GM12878 (cell line): ENCODE results near the gene NRXN3. TPM values are rescaled to one million over a fixed set of nuclear protein-coding genes. Genes with fewer than 3 reads are reported as not detected.

Experiments
- ATAC-seq: fragments of 200-7000 bp; cut with Tn5 transposase; 3 replicates; pipeline ENCODE4 v1.9.1; 2020; ENCODE audit warnings: mild to moderate bottlenecking, moderate library complexity
- BruUV-seq: library from RNA; stranded (reverse); fragments of 400-500 nt; replicated peaks from 2 replicates; lab custom pipeline; 2021; lab: Mats Ljungman, UMichigan
- CTCF ChIA-PET: fragments of 300-600 bp; sonication (Branson Sonifier 250); formaldehyde crosslinking; extraction: SDS; loops from one replicate; lab custom pipeline; 2021; ENCODE audit warnings: inconsistent platforms; lab: Yijun Ruan, JAX
- POLR2A ChIA-PET: fragments of 350-600 bp; formaldehyde crosslinking; extraction: SDS; loops from one replicate; lab custom pipeline; 2021; ENCODE audit warnings: inconsistent platforms; lab: Charles Lee
- RAD21 ChIA-PET: fragments of 300-600 bp; sonication (Branson Sonifier 250); formaldehyde crosslinking; loops from one replicate; lab custom pipeline; 2023; ENCODE audit warnings: antibody characterized with exemption; ENCODE audit not compliant: unreplicated experiment; lab: Charles Lee
- SMC1A ChIA-PET: fragments of 300-600 bp; sonication (Branson Sonifier 250); formaldehyde crosslinking; loops from one replicate; lab custom pipeline; 2023; ENCODE audit not compliant: unreplicated experiment, uncharacterized antibody; lab: Charles Lee
- DNase-seq: peaks from one replicate; pipeline ENCODE4 v3.0.0-alpha.2; 2011; ENCODE audit warnings: low read depth, low spot score
- FAIRE-seq: peaks from 3 replicates; lab custom pipeline; 2011; peaks lifted over from hg19 to GRCh38; lab: Jason Lieb, UNC
- H2AFZ ChIP-seq: 2 replicates; pipeline ENCODE4 v1.6.0; 2011; ENCODE audit warnings: low read depth, low read length, control low read depth; ENCODE audit not compliant: control insufficient read depth
- H3K27ac ChIP-seq: 2 replicates; pipeline ENCODE4 v1.5.1; 2011; ENCODE audit warnings: control low read depth; ENCODE audit not compliant: control insufficient read depth, insufficient read depth
- H3K27me3 ChIP-seq, 2 experiments: replicated peaks in 1 of 2; 2 replicates each; pipeline versions ENCODE4 v1.6.0 to v1.6.1; 2011; ENCODE audit warnings: low read length in 1 of 2; ENCODE audit not compliant: control insufficient read depth in 2 of 2, insufficient read depth in 2 of 2
- H3K36me3 ChIP-seq, 2 experiments: 2 replicates each; pipeline ENCODE4 v1.5.1; 2011; ENCODE audit warnings: low read length in 1 of 2; ENCODE audit not compliant: control insufficient read depth in 2 of 2, insufficient read depth in 2 of 2
- H3K4me1 ChIP-seq: 2 replicates; pipeline ENCODE4 v1.6.1; 2011; ENCODE audit warnings: mild to moderate bottlenecking, low read length, moderate library complexity, mixed read lengths; ENCODE audit not compliant: control insufficient read depth, insufficient read depth
- H3K4me2 ChIP-seq: 2 replicates; pipeline ENCODE4 v1.6.0; 2011; ENCODE audit warnings: control low read depth; ENCODE audit not compliant: control insufficient read depth, insufficient read depth
- H3K4me3 ChIP-seq: fragments of 200-600 bp; sonication (generic); 2 replicates; pipeline ENCODE4 v1.5.1; 2016
- H3K79me2 ChIP-seq: 2 replicates; pipeline ENCODE4 v1.6.0; 2011; ENCODE audit warnings: low read length; ENCODE audit not compliant: control insufficient read depth, insufficient read depth
- H3K9ac ChIP-seq: 2 replicates; pipeline ENCODE4 v1.8.0; 2011; ENCODE audit warnings: low read length, control low read depth, mixed read lengths; ENCODE audit not compliant: control insufficient read depth, insufficient read depth
- H3K9me3 ChIP-seq: replicated peaks from 3 replicates; pipeline ENCODE4 v1.5.1; 2011; ENCODE audit warnings: mild to moderate bottlenecking, low read length; ENCODE audit not compliant: control insufficient read depth, insufficient read depth
- H4K20me1 ChIP-seq: 2 replicates; pipeline ENCODE4 v1.6.0; 2011; ENCODE audit not compliant: control insufficient read depth, insufficient read depth
- BACH1 ChIP-seq: fragments of 450-650 bp; IDR thresholded peaks from 2 replicates; pipeline ENCODE4 v1.6.1; 2017; ENCODE audit warnings: mild to moderate bottlenecking, borderline replicate concordance
- CHD2 ChIP-seq: IDR thresholded peaks from 2 replicates; pipeline ENCODE4 v1.6.1; 2011; ENCODE audit warnings: low read depth, low read length, improper control_type of control experiment, borderline replicate concordance
- KAT2A ChIP-seq: conservative IDR thresholded peaks from 2 replicates; pipeline ENCODE4 v1.6.1; 2011; ENCODE audit warnings: low read depth, low read length; ENCODE audit not compliant: control insufficient read depth
- MTA3 ChIP-seq: IDR thresholded peaks from 2 replicates; pipeline ENCODE4 v1.6.1; 2012; ENCODE audit warnings: low read length, inconsistent platforms, borderline replicate concordance
- NFXL1 ChIP-seq: fragments of 450-650 bp; IDR thresholded peaks from 2 replicates; pipeline ENCODE4 v1.6.1; 2017; ENCODE audit warnings: antibody characterized with exemption, mild to moderate bottlenecking, borderline replicate concordance
- NR2F1 ChIP-seq: fragments of 450-650 bp; conservative IDR thresholded peaks from 2 replicates; pipeline ENCODE4 v1.6.1; 2017; ENCODE audit warnings: mild to moderate bottlenecking
- ZNF274 ChIP-seq: IDR thresholded peaks from one replicate; pipeline ENCODE4 v1.8.0; 2011; ENCODE audit not compliant: insufficient read length, insufficient read depth
- ZNF384 ChIP-seq: IDR thresholded peaks from 2 replicates; pipeline ENCODE4 v1.6.1; 2012; ENCODE audit warnings: low read depth, mild to moderate bottlenecking, low read length, improper control_type of control experiment, borderline replicate concordance
- WGBS: methylation state at CpG from one replicate; pipeline ENCODE4 v1.1.6; 2016; ENCODE audit warnings: low lambda C conversion rate; ENCODE audit not compliant: insufficient replicate concordance, insufficient coverage; ENCODE audit errors: missing lambda C conversion rate; 5-methylcytosine and 5-hydroxymethylcytosine counted together
- in situ Hi-C: fragments of 300-500 bp; cut with MboI; formaldehyde crosslinking; loops from 9 replicates; pipeline ENCODE4 v1.14.3; 2018; ENCODE audit warnings: mixed read lengths
- intact Hi-C: fragments of 100-400 bp; cut with micrococcal nuclease; formaldehyde crosslinking; loops from one replicate; pipeline ENCODE4 v1.14.2; 2022; ENCODE audit not compliant: unreplicated experiment
- polyA plus RNA-seq, 11 experiments: library from polyadenylated mRNA; depleted of rRNA in 4 of 11; unstranded in 6 of 11; stranded (reverse) in 5 of 11; fragments of >200 nt; fragmentation: Nextera tagmentation in 4 of 11; fragmentation: Illumina TruSeq in 1 of 11; extraction: Ambion mirVana in 4 of 11; extraction: Trizol in 1 of 11; gene quantifications; 1 replicate in 1 of 11; 2 replicates in 10 of 11; pipeline versions ENCODE4 v1.2.1 to v1.2.3, GENCODE V29; 2011 to 2016; ENCODE audit warnings: inconsistent platforms in 2 of 11, missing spikeins in 2 of 11, low read depth in 1 of 11
- total RNA-seq, 4 experiments: library from RNA; depleted of rRNA in 3 of 4; stranded (reverse); fragments of >200 nt in 3 of 4; fragmentation: Illumina TruSeq in 1 of 4; extraction: Trizol in 1 of 4; gene quantifications; 2 replicates each; pipeline versions ENCODE4 v1.2.1 to v1.2.3, GENCODE V29; 2013 to 2021
- TF ChIP-seq, protein P1 (sequence below): IDR thresholded peaks from 2 replicates; pipeline ENCODE4 v1.6.1; 2011; ENCODE audit warnings: mild to moderate bottlenecking, low read depth, low read length, moderate library complexity; ENCODE audit not compliant: insufficient replicate concordance
- TF ChIP-seq, protein P2 (sequence below): fragments of 450-650 bp; IDR thresholded peaks from 2 replicates; pipeline ENCODE4 v1.6.1; 2018; ENCODE audit warnings: mild to moderate bottlenecking, low read depth, moderate library complexity; ENCODE audit not compliant: partially characterized antibody
- TF ChIP-seq, protein P3 (sequence below): fragments of 150-350 bp; IDR thresholded peaks from 2 replicates; pipeline ENCODE4 v1.6.1; 2014; ENCODE audit warnings: mild to moderate bottlenecking, low read depth, low read length

Gene NRXN3
- total and polyA plus RNA-seq, 10 of the 15 experiments (the other 5 are each of a cell fraction or from before 2014, with no cell fraction given) = 0.52 to 3.3 (median 1.4) TPM

DNA sequence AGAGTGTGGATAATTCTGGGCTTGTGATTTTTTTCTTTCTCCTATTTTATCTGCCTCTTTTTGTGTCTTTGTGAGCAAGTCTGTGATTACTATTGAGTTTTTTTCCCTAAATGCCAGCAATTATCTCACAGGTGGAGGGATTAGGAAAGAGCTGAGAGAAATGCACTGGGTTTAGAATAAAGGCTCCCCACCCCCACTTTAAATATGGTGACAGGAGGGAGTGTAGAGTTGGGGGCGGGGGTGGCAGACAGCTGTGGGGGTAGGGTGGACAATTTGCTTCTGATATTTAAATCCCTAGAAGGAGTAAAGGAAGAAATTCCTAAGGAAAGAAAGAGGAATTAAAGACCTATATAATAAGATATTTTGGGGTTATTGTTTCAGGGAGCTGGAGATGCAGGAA, 145.9 kb downstream of the NRXN3 start:
- SMC1A ChIA-PET = interaction anchor here (1.1 kb wide), 1 partner anchor 14 kb away, joined by 3 read pairs; no protein-coding TSS in a partner anchor
- no peak for TF ChIP-seq ZNF384
- TF ChIP-seq NFXL1 = no peak
- TF ChIP-seq, protein P1, sequence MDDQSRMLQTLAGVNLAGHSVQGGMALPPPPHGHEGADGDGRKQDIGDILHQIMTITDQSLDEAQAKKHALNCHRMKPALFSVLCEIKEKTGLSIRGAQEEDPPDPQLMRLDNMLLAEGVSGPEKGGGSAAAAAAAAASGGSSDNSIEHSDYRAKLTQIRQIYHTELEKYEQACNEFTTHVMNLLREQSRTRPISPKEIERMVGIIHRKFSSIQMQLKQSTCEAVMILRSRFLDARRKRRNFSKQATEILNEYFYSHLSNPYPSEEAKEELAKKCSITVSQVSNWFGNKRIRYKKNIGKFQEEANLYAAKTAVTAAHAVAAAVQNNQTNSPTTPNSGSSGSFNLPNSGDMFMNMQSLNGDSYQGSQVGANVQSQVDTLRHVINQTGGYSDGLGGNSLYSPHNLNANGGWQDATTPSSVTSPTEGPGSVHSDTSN = no peak
- DNase-seq (no peak), FAIRE-seq (no peak), ATAC-seq (no peak)
- WGBS = 0% methylated on average over 1 of the region's 1 CpG
- H3K9ac ChIP-seq = no peak overlapping the region
- no peaks in the 10 kb centered on the region for H3K36me3 ChIP-seq
- H3K79me2 ChIP-seq = no peaks in the 10 kb centered on the region
- CTCF ChIA-PET = interaction anchor here (1.3 kb wide), 1 partner anchor 64 kb away, joined by 4 read pairs; no protein-coding TSS in a partner anchor
- no peaks in the 10 kb centered on the region for H3K9me3 ChIP-seq
- intact Hi-C loops = no loop called here
- BruUV-seq = no TSS peak
- H3K4me1 ChIP-seq = no peaks in the 10 kb centered on the region
- H4K20me1 ChIP-seq = no peaks in the 10 kb centered on the region
- no peak overlapping the region for H3K4me2 ChIP-seq
- no peak overlapping the region for H3K4me3 ChIP-seq
- POLR2A ChIA-PET = no interaction called here
- H2AFZ ChIP-seq = no peak overlapping the region
- H3K27ac ChIP-seq = no peak overlapping the region
- RAD21 ChIA-PET = no interaction called here
- H3K27me3 ChIP-seq = peaks cover 0 to 2% of the 10 kb centered on the region in 2 experiments; a peak in 2 of 4 replicates
- in situ Hi-C loops = no loop called here

DNA sequence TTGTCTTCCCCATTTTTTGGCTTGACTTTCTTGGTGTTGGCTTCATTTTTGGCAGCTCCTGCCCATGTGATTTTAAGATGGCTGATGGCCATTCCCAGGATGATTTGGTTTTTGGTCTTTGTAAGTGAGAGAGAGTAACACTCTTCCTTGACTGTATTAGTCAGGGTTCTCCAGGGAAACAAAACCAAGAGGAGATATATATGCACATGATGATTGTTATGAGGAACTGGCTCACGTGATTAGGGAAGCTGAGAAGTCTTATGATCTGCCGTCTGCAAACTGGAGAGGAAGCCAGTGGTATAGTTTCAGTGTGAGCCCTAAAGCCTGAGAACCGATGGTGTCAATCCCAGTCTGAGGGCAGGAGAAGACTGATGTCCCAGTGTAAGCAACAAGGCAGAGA, 146.6 kb downstream of the NRXN3 start:
- Histone ChIP-seq H3K27ac (no peak overlapping the region), H3K9ac (no peak overlapping the region), H2AFZ (no peak overlapping the region), H3K4me3 (no peak overlapping the region), H3K4me1 (no peaks in the 10 kb centered on the region), H3K9me3 (no peaks in the 10 kb centered on the region), H4K20me1 (no peaks in the 10 kb centered on the region), H3K27me3 (peaks cover 0 to 2% of the 10 kb centered on the region in 2 experiments; a peak in 2 of 4 replicates), H3K36me3 (no peaks in the 10 kb centered on the region), H3K79me2 (no peaks in the 10 kb centered on the region), H3K4me2 (no peak overlapping the region)
- no peak for FAIRE-seq
- BruUV-seq = no TSS peak
- ChIA-PET SMC1A (interaction anchor here (1.1 kb wide), 1 partner anchor 14 kb away, joined by 3 read pairs; no protein-coding TSS in a partner anchor), POLR2A (no interaction called here), RAD21 (no interaction called here), CTCF (interaction anchor here (1.3 kb wide), 1 partner anchor 64 kb away, joined by 4 read pairs; no protein-coding TSS in a partner anchor)
- ATAC-seq = no peak
- intact Hi-C loops (no loop called here), in situ Hi-C loops (no loop called here)
- WGBS = 26% methylated on average over 3 of the region's 3 CpGs
- DNase-seq = no peak
- TF ChIP-seq BACH1 (no peak), CHD2 (no peak), ZNF274 (no peak), NR2F1 (no peak), MTA3 (no peak), KAT2A (no peak)
- TF ChIP-seq, protein P2, sequence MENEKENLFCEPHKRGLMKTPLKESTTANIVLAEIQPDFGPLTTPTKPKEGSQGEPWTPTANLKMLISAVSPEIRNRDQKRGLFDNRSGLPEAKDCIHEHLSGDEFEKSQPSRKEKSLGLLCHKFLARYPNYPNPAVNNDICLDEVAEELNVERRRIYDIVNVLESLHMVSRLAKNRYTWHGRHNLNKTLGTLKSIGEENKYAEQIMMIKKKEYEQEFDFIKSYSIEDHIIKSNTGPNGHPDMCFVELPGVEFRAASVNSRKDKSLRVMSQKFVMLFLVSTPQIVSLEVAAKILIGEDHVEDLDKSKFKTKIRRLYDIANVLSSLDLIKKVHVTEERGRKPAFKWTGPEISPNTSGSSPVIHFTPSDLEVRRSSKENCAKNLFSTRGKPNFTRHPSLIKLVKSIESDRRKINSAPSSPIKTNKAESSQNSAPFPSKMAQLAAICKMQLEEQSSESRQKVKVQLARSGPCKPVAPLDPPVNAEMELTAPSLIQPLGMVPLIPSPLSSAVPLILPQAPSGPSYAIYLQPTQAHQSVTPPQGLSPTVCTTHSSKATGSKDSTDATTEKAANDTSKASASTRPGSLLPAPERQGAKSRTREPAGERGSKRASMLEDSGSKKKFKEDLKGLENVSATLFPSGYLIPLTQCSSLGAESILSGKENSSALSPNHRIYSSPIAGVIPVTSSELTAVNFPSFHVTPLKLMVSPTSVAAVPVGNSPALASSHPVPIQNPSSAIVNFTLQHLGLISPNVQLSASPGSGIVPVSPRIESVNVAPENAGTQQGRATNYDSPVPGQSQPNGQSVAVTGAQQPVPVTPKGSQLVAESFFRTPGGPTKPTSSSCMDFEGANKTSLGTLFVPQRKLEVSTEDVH = no peak
- TF ChIP-seq, protein P3, sequence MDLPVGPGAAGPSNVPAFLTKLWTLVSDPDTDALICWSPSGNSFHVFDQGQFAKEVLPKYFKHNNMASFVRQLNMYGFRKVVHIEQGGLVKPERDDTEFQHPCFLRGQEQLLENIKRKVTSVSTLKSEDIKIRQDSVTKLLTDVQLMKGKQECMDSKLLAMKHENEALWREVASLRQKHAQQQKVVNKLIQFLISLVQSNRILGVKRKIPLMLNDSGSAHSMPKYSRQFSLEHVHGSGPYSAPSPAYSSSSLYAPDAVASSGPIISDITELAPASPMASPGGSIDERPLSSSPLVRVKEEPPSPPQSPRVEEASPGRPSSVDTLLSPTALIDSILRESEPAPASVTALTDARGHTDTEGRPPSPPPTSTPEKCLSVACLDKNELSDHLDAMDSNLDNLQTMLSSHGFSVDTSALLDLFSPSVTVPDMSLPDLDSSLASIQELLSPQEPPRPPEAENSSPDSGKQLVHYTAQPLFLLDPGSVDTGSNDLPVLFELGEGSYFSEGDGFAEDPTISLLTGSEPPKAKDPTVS = no peak
